GM19395 (cell line): ENCODE results near the gene SLC44A3.

ENCODE experiments used
- ATAC-seq: cut with Tn5 transposase; IDR thresholded peaks from one replicate; pipeline ENCODE4 v1.9.1; 2021; ENCODE audit warnings: mild to moderate bottlenecking, moderate library complexity; ENCODE audit not compliant: unreplicated experiment

Gene SLC44A3

GRCh38 chr1:94801919-94802546 is 18.1 kb upstream of the SLC44A3 start:
- ATAC-seq: peak; percentile 69

GRCh38 chr1:94803106-94803505 is 17.1 kb upstream of the SLC44A3 start:
- ATAC-seq: no peak

- ATAC-seq: no peak
Observed at GRCh38 chr1:94803517-94804441, 16.4 kb upstream of the SLC44A3 start.

- no peak for ATAC-seq
Observed at GRCh38 chr1:94804442-94804837, 15.7 kb upstream of the SLC44A3 start.

GRCh38 chr1:94805912-94806311 is 14.2 kb upstream of the SLC44A3 start:
- peak; percentile 73 for ATAC-seq

- no peak for ATAC-seq
Observed at GRCh38 chr1:94806441-94806871, 13.7 kb upstream of the SLC44A3 start.

- no peak for ATAC-seq
Observed at GRCh38 chr1:94807742-94808491, 12.2 kb upstream of the SLC44A3 start.

- no peak for ATAC-seq
Observed at GRCh38 chr1:94808669-94809068, 11.5 kb upstream of the SLC44A3 start.

GRCh38 chr1:94812985-94813384 is 7.2 kb upstream of the SLC44A3 start:
- ATAC-seq: no peak

GRCh38 chr1:94816030-94816429 is 4.1 kb upstream of the SLC44A3 start:
- ATAC-seq: no peak

GRCh38 chr1:94817712-94818111 is 2.4 kb upstream of the SLC44A3 start:
- no peak for ATAC-seq

GRCh38 chr1:94819238-94819944 is 766 bp upstream of the SLC44A3 start:
- ATAC-seq: no peak

GRCh38 chr1:94820936-94821335 is 779 bp downstream of the SLC44A3 start:
- ATAC-seq: no peak

GRCh38 chr1:94821636-94822305 is 1.6 kb downstream of the SLC44A3 start:
- ATAC-seq: no peak

- ATAC-seq: no peak
Observed at GRCh38 chr1:94823116-94823515, 3.0 kb downstream of the SLC44A3 start.

- ATAC-seq: no peak
Observed at GRCh38 chr1:94825936-94826335, 5.8 kb downstream of the SLC44A3 start.

GRCh38 chr1:94827434-94827833 is 7.3 kb downstream of the SLC44A3 start:
- ATAC-seq: no peak

GRCh38 chr1:94828251-94828650 is 8.1 kb downstream of the SLC44A3 start:
- ATAC-seq: no peak

GRCh38 chr1:94831641-94832040 is 11.5 kb downstream of the SLC44A3 start:
- no peak for ATAC-seq

GRCh38 chr1:94832446-94832845 is 12.3 kb downstream of the SLC44A3 start:
- no peak for ATAC-seq
